SK-N-MC (cell line): ENCODE results near the gene NCK2.

Experiments used
- EZH2 ChIP-seq: fragments of 200-600 bp; sonication (generic); IDR thresholded peaks from one replicate; pipeline ENCODE4 v1.6.1; 2017; ENCODE audit warnings: antibody characterized with exemption
- FOXP2 ChIP-seq: optimal IDR thresholded peaks from 2 replicates; pipeline ENCODE3; 2011; ENCODE audit warnings: mild to moderate bottlenecking, moderate library complexity; ENCODE audit not compliant: insufficient read depth; ENCODE audit errors: extremely low read length, control extremely low read depth
- POLR2AphosphoS5 ChIP-seq: IDR thresholded peaks from 2 replicates; pipeline ENCODE4 v1.6.1; 2012; ENCODE audit warnings: mild to moderate bottlenecking, low read depth, low read length, borderline replicate concordance

DNA sequence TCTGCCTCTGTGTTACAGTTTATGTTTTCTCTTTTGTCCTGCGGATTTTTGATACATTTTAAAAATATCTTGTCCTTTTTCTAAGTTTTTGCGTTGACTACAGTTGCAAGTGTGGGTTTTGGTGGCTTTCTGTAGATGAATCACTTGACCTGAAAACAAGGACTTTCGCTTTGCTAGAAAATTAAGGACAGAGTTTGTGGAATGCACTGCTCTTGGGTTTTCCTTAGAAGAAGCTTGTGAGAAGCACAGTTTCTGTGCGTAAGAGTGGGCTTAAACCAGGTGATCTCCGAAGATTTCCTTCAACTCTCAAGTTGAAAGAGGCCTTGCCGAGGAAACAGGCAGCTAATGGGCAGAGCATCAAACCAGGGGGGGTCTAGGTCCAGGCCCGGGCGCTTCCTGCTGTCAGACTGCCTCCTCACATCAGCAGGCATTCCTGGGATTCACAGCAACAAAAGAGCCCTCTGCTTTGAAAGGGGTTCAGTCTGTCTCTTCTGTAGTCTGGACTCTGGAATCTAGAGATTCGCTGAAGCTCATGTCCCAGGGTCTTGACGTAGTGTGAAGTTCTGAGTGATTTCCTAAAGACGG lies 17.3 kb downstream of the NCK2 start:
- TF ChIP-seq POLR2AphosphoS5 = no peak
- TF ChIP-seq EZH2 = no peak
- TF ChIP-seq FOXP2 = no peak
